GM12891 (cell line): ENCODE results near the gene CELSR1.

ENCODE experiments used
- DNase-seq: peaks from one replicate; pipeline ENCODE4 v3.0.0; 2011; ENCODE audit warnings: low spot score; ENCODE audit not compliant: insufficient read length
- FAIRE-seq: peaks from 2 replicates; lab custom pipeline; 2011; peaks lifted over from hg19 to GRCh38; lab: Jason Lieb, UNC
- PAX5 ChIP-seq: IDR thresholded peaks from 2 replicates; pipeline ENCODE4 v1.6.1; 2011; ENCODE audit warnings: low read length, moderate library complexity, mild to moderate bottlenecking; ENCODE audit not compliant: insufficient read depth, severe bottlenecking
- POLR2A ChIP-seq: IDR thresholded peaks from 2 replicates; pipeline ENCODE4 v1.6.1; 2011; ENCODE audit warnings: low read depth, low read length, control low read depth
- POLR2AphosphoS5 ChIP-seq: IDR thresholded peaks from 2 replicates; pipeline ENCODE4 v1.6.1; 2011; ENCODE audit warnings: low read depth, low read length, control low read depth
- POU2F2 ChIP-seq: IDR thresholded peaks from 2 replicates; pipeline ENCODE4 v1.6.1; 2011; ENCODE audit warnings: low read depth, mild to moderate bottlenecking, control low read depth, low read length, moderate library complexity
- SPI1 ChIP-seq: IDR thresholded peaks from 2 replicates; pipeline ENCODE4 v1.6.1; 2011; ENCODE audit warnings: low read depth, low read length, control low read depth
- TAF1 ChIP-seq: IDR thresholded peaks from 2 replicates; pipeline ENCODE4 v1.6.1; 2011; ENCODE audit warnings: low read depth, low read length, control low read depth

Gene CELSR1

GRCh38 chr22:46534177-46534776 is 3.1 kb downstream of the CELSR1 start:
- TF ChIP-seq PAX5: no peak
- TF ChIP-seq POU2F2: no peak
- TF ChIP-seq TAF1: no peak
- no peak for TF ChIP-seq POLR2A
- TF ChIP-seq SPI1: no peak
- no peak for TF ChIP-seq POLR2AphosphoS5
- FAIRE-seq (no peak), DNase-seq (no peak)

- FAIRE-seq (no peak), DNase-seq (no peak)
- TF ChIP-seq PAX5 (no peak), TAF1 (no peak), POU2F2 (no peak), POLR2AphosphoS5 (no peak), SPI1 (no peak), POLR2A (no peak)
Observed at GRCh38 chr22:46533070-46533833, 4.2 kb downstream of the CELSR1 start.

GRCh38 chr22:46532416-46532815 is 5.0 kb downstream of the CELSR1 start:
- FAIRE-seq (no peak), DNase-seq (no peak)
- TF ChIP-seq TAF1 (no peak), PAX5 (no peak), SPI1 (no peak), POLR2A (no peak), POLR2AphosphoS5 (no peak), POU2F2 (no peak)

- FAIRE-seq: no peak
- DNase-seq: no peak
- TF ChIP-seq POU2F2 (no peak), POLR2AphosphoS5 (no peak), SPI1 (no peak)
Observed at GRCh38 chr22:46531581-46532175, 5.7 kb downstream of the CELSR1 start.

GRCh38 chr22:46528121-46528610 is 9.3 kb downstream of the CELSR1 start:
- DNase-seq: no peak
- no peak for FAIRE-seq
- TF ChIP-seq POLR2A: no peak
- no peak for TF ChIP-seq PAX5
- TF ChIP-seq POLR2AphosphoS5: no peak
- TF ChIP-seq SPI1: no peak
- no peak for TF ChIP-seq TAF1
- TF ChIP-seq POU2F2: no peak

GRCh38 chr22:46526244-46526839 is 11.1 kb downstream of the CELSR1 start:
- DNase-seq (no peak), FAIRE-seq (no peak)
- TF ChIP-seq POLR2AphosphoS5: no peak
- no peak for TF ChIP-seq POLR2A
- TF ChIP-seq TAF1: no peak
- TF ChIP-seq PAX5: no peak
- TF ChIP-seq POU2F2: no peak
- TF ChIP-seq SPI1: no peak

- TF ChIP-seq TAF1 (no peak), POLR2AphosphoS5 (no peak), SPI1 (no peak), PAX5 (no peak), POU2F2 (no peak), POLR2A (no peak)
- FAIRE-seq (no peak), DNase-seq (no peak)
Observed at GRCh38 chr22:46525389-46526243, 11.8 kb downstream of the CELSR1 start.

- DNase-seq (no peak), FAIRE-seq (no peak)
- TF ChIP-seq POLR2A (no peak), POLR2AphosphoS5 (no peak), TAF1 (no peak), PAX5 (no peak), POU2F2 (no peak), SPI1 (no peak)
Observed at GRCh38 chr22:46524203-46524740, 13.1 kb downstream of the CELSR1 start.

GRCh38 chr22:46522797-46523196 is 14.6 kb downstream of the CELSR1 start:
- no peak for DNase-seq
- FAIRE-seq: no peak
- no peak for TF ChIP-seq SPI1
- no peak for TF ChIP-seq POLR2AphosphoS5
- no peak for TF ChIP-seq POU2F2
- TF ChIP-seq TAF1: no peak
- no peak for TF ChIP-seq POLR2A
